IMR-90 (cell line): Measurements from ENCODE around the gene MOB4.

Experiments
- BHLHE40 ChIP-seq: fragments of 150-350 bp; IDR thresholded peaks from 2 replicates; pipeline ENCODE4 v1.6.1; 2016; ENCODE audit warnings: mild to moderate bottlenecking, low read depth, low read length
- CEBPB ChIP-seq: IDR thresholded peaks from 2 replicates; pipeline ENCODE4 v1.6.1; 2012; ENCODE audit warnings: low read depth, low read length, improper control_type of control experiment
- CHD1 ChIP-seq: IDR thresholded peaks from 2 replicates; pipeline ENCODE4 v1.6.1; 2012; ENCODE audit warnings: low read depth, low read length, improper control_type of control experiment
- FOS ChIP-seq: fragments of 150-350 bp; IDR thresholded peaks from 2 replicates; pipeline ENCODE4 v1.6.1; 2016; ENCODE audit warnings: low read depth, low read length
- MAFK ChIP-seq: IDR thresholded peaks from 2 replicates; pipeline ENCODE4 v1.6.1; 2012; ENCODE audit warnings: low read depth, low read length, improper control_type of control experiment
- MXI1 ChIP-seq: IDR thresholded peaks from 2 replicates; pipeline ENCODE4 v1.6.1; 2012; ENCODE audit warnings: low read depth, mild to moderate bottlenecking, low read length, moderate library complexity, borderline replicate concordance
- POLR2A ChIP-seq: IDR thresholded peaks from 2 replicates; pipeline ENCODE4 v1.6.1; 2012; ENCODE audit warnings: mild to moderate bottlenecking, low read depth, low read length
- RAD21 ChIP-seq: IDR thresholded peaks from 2 replicates; pipeline ENCODE4 v1.6.1; 2012; ENCODE audit warnings: low read length, improper control_type of control experiment
- RCOR1 ChIP-seq: IDR thresholded peaks from 2 replicates; pipeline ENCODE4 v1.6.1; 2012; ENCODE audit warnings: mild to moderate bottlenecking, low read length, improper control_type of control experiment; ENCODE audit not compliant: insufficient replicate concordance
- SMC3 ChIP-seq: fragments of 150-350 bp; IDR thresholded peaks from 2 replicates; pipeline ENCODE4 v1.6.1; 2016; ENCODE audit warnings: low read depth, mild to moderate bottlenecking, antibody characterized with exemption, low read length, moderate library complexity
- TF ChIP-seq, protein P1 (sequence below): conservative IDR thresholded peaks from 2 replicates; pipeline ENCODE4 v1.5.1; 2012; ENCODE audit warnings: mild to moderate bottlenecking, low read depth, low read length, improper control_type of control experiment
- TF ChIP-seq, protein P2 (sequence below): fragments of 150-350 bp; IDR thresholded peaks from 2 replicates; pipeline ENCODE4 v1.6.1; 2016; ENCODE audit warnings: low read depth, mild to moderate bottlenecking, low read length, moderate library complexity, borderline replicate concordance
- TF ChIP-seq, protein P3 (sequence below): fragments of 150-350 bp; IDR thresholded peaks from 2 replicates; pipeline ENCODE4 v1.6.1; 2017; ENCODE audit warnings: mild to moderate bottlenecking, antibody characterized with exemption, low read length, low read depth

DNA sequence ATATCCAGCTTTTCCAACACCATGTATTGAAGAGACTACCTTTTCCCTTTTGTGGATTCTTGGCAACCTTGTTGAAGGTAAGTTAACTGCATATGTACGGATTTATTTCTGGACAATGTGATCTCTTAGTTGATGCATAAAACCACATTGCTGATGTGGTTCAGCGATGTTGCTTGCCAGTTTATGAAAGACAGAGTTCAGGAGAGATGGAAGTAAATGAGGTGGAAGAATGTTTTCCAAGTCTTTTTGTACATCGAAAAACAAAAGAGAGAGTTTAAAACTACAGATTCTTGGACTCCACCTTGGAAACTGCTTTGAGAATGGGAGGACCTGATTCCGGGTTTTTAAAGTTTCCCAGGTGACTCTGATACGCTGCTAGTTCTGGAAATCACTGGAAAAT is 43.8 kb downstream of the MOB4 start:
- TF ChIP-seq RCOR1: no peak
- TF ChIP-seq, protein P1, sequence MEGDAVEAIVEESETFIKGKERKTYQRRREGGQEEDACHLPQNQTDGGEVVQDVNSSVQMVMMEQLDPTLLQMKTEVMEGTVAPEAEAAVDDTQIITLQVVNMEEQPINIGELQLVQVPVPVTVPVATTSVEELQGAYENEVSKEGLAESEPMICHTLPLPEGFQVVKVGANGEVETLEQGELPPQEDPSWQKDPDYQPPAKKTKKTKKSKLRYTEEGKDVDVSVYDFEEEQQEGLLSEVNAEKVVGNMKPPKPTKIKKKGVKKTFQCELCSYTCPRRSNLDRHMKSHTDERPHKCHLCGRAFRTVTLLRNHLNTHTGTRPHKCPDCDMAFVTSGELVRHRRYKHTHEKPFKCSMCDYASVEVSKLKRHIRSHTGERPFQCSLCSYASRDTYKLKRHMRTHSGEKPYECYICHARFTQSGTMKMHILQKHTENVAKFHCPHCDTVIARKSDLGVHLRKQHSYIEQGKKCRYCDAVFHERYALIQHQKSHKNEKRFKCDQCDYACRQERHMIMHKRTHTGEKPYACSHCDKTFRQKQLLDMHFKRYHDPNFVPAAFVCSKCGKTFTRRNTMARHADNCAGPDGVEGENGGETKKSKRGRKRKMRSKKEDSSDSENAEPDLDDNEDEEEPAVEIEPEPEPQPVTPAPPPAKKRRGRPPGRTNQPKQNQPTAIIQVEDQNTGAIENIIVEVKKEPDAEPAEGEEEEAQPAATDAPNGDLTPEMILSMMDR: no peak
- no peak for TF ChIP-seq POLR2A
- no peak for TF ChIP-seq MXI1
- no peak for TF ChIP-seq FOS
- no peak for TF ChIP-seq BHLHE40
- no peak for TF ChIP-seq CHD1
- TF ChIP-seq, protein P2, sequence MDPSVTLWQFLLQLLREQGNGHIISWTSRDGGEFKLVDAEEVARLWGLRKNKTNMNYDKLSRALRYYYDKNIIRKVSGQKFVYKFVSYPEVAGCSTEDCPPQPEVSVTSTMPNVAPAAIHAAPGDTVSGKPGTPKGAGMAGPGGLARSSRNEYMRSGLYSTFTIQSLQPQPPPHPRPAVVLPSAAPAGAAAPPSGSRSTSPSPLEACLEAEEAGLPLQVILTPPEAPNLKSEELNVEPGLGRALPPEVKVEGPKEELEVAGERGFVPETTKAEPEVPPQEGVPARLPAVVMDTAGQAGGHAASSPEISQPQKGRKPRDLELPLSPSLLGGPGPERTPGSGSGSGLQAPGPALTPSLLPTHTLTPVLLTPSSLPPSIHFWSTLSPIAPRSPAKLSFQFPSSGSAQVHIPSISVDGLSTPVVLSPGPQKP: no peak
- no peak for TF ChIP-seq CEBPB
- TF ChIP-seq RAD21: no peak
- no peak for TF ChIP-seq SMC3
- TF ChIP-seq MAFK: no peak
- TF ChIP-seq, protein P3, sequence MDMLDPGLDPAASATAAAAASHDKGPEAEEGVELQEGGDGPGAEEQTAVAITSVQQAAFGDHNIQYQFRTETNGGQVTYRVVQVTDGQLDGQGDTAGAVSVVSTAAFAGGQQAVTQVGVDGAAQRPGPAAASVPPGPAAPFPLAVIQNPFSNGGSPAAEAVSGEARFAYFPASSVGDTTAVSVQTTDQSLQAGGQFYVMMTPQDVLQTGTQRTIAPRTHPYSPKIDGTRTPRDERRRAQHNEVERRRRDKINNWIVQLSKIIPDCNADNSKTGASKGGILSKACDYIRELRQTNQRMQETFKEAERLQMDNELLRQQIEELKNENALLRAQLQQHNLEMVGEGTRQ: no peak
